Kidney epithelial cell (primary cell): ENCODE data around the gene TBL1X. TPM values are rescaled to one million over a fixed set of nuclear protein-coding genes. Genes with fewer than 3 reads are reported as not detected.

Experiments
- DNase-seq: peaks from one replicate; pipeline ENCODE4 v3.0.0-alpha.2; 2010; ENCODE audit warnings: low read depth
- H3K27me3 ChIP-seq: 2 replicates; pipeline ENCODE4 v1.6.0; 2011; ENCODE audit warnings: low read length; ENCODE audit not compliant: control insufficient read depth, insufficient read depth
- H3K36me3 ChIP-seq: 2 replicates; pipeline ENCODE4 v1.5.1; 2011; ENCODE audit warnings: low read length; ENCODE audit not compliant: control insufficient read depth, insufficient read depth
- H3K4me3 ChIP-seq: 2 replicates; pipeline ENCODE4 v1.5.1; 2011; ENCODE audit warnings: low read depth, mild to moderate bottlenecking, control low read depth, low read length
- total RNA-seq: library from RNA; depleted of rRNA; stranded (reverse); fragments of >200 nt; gene quantifications from 2 replicates; pipeline ENCODE4 v1.2.3, GENCODE V29; 2015
- TF ChIP-seq, protein P1 (sequence below): IDR thresholded peaks from 2 replicates; pipeline ENCODE4 v1.5.1; 2011; ENCODE audit warnings: mild to moderate bottlenecking, moderate library complexity, low read length, control low read depth, inconsistent platforms; ENCODE audit not compliant: insufficient read depth, poor library complexity, severe bottlenecking

TBL1X gene
- total RNA-seq, 1 donor from 2014 or later: 25.9 TPM

DNA sequence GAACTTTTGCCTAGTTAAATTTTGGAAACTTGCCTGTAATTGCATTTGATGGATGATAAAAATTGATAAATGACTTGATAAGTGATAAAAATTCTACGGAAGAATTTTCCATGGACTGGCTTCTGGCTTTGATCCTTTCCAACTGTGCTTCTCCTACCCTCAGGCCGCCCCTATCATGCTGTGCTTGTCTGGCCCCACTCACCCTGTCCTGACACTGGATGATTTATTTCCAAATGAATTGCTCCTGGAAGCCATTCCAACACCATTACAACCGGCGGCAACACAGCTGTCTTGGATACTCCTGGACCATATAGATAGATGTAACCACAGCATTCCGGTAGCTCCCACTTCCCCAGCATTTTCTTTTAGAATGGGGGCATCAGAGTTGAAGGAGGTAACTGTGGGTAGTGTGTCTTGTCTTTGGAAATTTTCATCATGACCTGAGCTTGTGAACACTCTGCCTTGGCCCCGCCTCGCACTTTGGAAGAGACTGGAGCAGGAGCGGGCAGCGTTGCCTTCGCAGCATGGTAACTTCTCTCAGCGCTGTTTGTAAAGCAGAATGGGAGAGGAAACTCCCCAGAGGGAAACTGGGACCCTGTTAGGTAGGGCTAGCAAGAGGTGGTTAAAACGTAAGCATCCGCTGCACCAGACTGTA lies 77.4 kb downstream of the TBL1X start:
- Histone ChIP-seq H3K4me3 (no peak overlapping the region), H3K36me3 (no peaks in the 10 kb centered on the region), H3K27me3 (no peaks in the 10 kb centered on the region)
- no peak for DNase-seq
- TF ChIP-seq, protein P1, sequence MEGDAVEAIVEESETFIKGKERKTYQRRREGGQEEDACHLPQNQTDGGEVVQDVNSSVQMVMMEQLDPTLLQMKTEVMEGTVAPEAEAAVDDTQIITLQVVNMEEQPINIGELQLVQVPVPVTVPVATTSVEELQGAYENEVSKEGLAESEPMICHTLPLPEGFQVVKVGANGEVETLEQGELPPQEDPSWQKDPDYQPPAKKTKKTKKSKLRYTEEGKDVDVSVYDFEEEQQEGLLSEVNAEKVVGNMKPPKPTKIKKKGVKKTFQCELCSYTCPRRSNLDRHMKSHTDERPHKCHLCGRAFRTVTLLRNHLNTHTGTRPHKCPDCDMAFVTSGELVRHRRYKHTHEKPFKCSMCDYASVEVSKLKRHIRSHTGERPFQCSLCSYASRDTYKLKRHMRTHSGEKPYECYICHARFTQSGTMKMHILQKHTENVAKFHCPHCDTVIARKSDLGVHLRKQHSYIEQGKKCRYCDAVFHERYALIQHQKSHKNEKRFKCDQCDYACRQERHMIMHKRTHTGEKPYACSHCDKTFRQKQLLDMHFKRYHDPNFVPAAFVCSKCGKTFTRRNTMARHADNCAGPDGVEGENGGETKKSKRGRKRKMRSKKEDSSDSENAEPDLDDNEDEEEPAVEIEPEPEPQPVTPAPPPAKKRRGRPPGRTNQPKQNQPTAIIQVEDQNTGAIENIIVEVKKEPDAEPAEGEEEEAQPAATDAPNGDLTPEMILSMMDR: no peak

DNA sequence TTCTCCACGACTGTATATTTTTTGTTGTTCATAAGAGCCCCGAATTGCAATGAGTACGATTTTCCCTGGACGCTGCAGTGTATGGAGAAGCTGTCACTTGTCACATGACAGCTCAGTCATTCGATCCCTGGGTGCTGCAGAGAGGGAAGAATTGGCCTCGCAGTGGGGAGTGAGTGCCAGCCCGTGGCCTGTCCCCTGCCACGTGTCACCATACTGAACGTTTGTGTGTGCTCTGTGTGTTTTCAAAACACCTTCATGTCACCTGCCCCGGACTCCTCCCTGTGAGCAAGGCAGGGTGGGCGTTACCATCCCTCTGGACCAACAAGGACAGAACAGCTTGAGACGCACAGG lies 77.9 kb downstream of the TBL1X start:
- Histone ChIP-seq H3K36me3 (no peaks in the 10 kb centered on the region), H3K27me3 (no peaks in the 10 kb centered on the region), H3K4me3 (no peak overlapping the region)
- TF ChIP-seq, protein P1: no peak
- no peak for DNase-seq

DNA sequence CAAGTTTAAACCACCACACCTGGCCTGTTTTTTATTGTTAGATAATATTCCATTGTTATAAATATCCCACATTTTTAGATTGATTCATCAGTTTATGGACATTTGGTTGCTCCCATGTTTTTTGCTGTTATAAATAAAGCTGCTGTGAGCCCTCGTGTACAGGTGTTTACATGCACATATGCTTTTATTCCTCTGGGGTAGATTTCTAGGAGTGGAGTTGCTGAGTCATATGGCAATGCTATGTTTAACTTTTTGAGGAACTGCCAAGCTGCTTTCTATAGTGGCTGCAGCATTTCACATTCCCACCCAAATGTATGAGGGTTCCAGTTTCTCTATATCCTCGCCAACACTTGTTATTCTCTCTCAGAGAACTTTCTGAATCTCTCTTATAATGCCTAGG lies 90.5 kb downstream of the TBL1X start:
- TF ChIP-seq, protein P1: no peak
- H3K27me3 ChIP-seq: no peaks in the 10 kb centered on the region
- no peak for DNase-seq
- H3K4me3 ChIP-seq: no peak overlapping the region
- no peaks in the 10 kb centered on the region for H3K36me3 ChIP-seq

DNA sequence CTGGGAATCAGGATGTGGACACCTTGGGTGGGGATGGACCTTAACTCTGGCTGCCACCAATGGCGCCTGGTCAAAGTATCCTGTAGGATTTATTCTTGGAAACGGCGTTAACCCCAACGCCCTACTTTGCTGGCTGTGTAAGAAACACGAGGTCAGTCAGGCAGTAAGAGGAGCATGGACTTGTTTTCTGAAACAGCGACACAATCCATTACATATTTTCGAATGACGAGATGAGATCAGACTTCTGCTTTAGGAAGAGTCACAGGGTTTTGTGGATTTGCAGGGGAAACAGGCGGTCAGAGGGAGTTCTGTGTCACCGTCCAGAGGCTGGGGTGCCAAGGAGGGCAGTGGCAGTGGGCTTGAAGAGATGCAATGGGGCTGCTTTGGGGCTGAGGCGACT lies 92.2 kb downstream of the TBL1X start:
- H3K4me3 ChIP-seq: no peak overlapping the region
- DNase-seq: no peak
- H3K27me3 ChIP-seq: no peaks in the 10 kb centered on the region
- TF ChIP-seq, protein P1: no peak
- no peaks in the 10 kb centered on the region for H3K36me3 ChIP-seq

DNA sequence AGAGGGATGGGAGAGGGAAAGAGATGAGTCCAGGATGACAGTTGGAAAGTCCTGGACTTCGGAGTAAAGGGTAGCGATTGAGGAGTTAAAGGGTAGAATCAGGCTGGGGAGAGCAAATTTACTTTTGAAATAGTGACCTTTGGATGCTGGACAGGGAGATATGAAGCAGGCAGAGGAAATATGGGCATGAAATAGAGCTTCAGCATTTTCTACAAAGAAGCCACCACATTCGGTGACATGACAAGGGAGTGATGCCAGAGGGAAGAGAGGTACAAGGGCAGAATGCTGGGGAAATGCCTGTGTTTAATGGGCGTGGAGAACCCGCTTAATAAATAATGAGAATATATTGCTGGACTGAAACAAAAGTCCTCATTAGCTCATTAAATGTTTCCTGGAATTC lies 92.7 kb downstream of the TBL1X start:
- DNase-seq: no peak
- Histone ChIP-seq H3K36me3 (no peaks in the 10 kb centered on the region), H3K4me3 (no peak overlapping the region), H3K27me3 (no peaks in the 10 kb centered on the region)
- TF ChIP-seq, protein P1: no peak

DNA sequence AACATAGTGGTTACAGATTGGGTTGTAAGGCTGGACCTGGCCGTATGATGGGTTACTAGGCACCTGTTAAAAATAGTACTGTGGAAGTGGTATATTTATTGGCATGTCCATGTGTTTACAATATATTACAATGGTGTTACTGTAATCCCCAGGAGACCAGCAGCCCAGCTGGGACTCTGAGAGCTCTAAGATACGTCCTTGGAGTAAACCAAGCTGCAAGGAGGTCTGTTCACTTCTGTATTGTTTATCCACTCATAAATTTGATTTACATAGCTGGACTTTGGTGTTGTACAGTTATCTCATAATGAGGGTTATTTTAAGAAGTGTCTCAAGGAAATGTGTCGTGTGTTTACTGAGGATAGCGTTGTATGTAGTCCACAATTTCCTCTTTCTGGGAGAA lies 93.8 kb downstream of the TBL1X start:
- TF ChIP-seq, protein P1: no peak
- H3K36me3 ChIP-seq: no peaks in the 10 kb centered on the region
- no peak overlapping the region for H3K4me3 ChIP-seq
- no peak for DNase-seq
- H3K27me3 ChIP-seq: no peaks in the 10 kb centered on the region
